Measurements from ENCODE around the gene TSPYL4. TPM values are rescaled to one million over a fixed set of nuclear protein-coding genes. Genes with fewer than 3 reads are reported as not detected.

Gene TSPYL4
- total and polyA plus RNA-seq, 2 of the 8 experiments (the other 6 are each of a cell fraction or from before 2014, with no cell fraction given) = 20.5 to 22.6 TPM

- no peaks in the 10 kb centered on the region for H3K9me3 ChIP-seq (ENCODE audit: insufficient read depth in 2 of 2, low read depth in 1 of 2, low read length in 1 of 2)
- H4K5ac ChIP-seq (ENCODE audit: insufficient read length, low read depth, low read length) = no peak overlapping the region
- H3K56ac ChIP-seq (replicated peaks; ENCODE audit: insufficient read length, low read depth, low read length) = no peak overlapping the region
- FAIRE-seq = no peak
- H3K4me1 ChIP-seq (replicated peaks in 1 of 4; ENCODE audit: control insufficient read depth in 3 of 4, insufficient read depth in 4 of 4, low read length in 3 of 4) = no peaks in the 10 kb centered on the region
- H3K18ac ChIP-seq (ENCODE audit: extremely low read depth, low read length) = no peak overlapping the region
- H2AK5ac ChIP-seq (ENCODE audit: low read depth, low read length) = no peak overlapping the region
- no peaks in the 10 kb centered on the region for H3K23me2 ChIP-seq (ENCODE audit: low read depth, low read length)
- H4K8ac ChIP-seq (ENCODE audit: extremely low read depth, insufficient read depth, low read length) = no peak overlapping the region
- no peaks in the 10 kb centered on the region for H3K36me3 ChIP-seq (ENCODE audit: control insufficient read depth in 2 of 4, insufficient read depth in 4 of 4, low read length in 3 of 4)
- ChIA-PET POLR2A (ENCODE audit: partially characterized antibody) (no interaction called here), CTCF (ENCODE audit: partially characterized antibody) (interaction anchor here (0.6 to 1.4 kb wide), 6 partner anchors 9 to 242 kb away, joined by 3 to 6 read pairs (median 3); no protein-coding TSS in a partner anchor)
- H3K23ac ChIP-seq (ENCODE audit: insufficient read length) = no peak overlapping the region
- H3K27ac ChIP-seq (ENCODE audit: low read depth, low read length) = no peak overlapping the region
- no peak overlapping the region for H2BK120ac ChIP-seq (replicated peaks; ENCODE audit: low read depth, low read length)
- 92 to 100% methylated on average over 1 to 4 of the region's 4 CpGs for WGBS, 2 experiments (ENCODE audit: extremely low coverage in 1 of 2, insufficient coverage in 1 of 2, insufficient read length in 1 of 2, insufficient replicate concordance in 2 of 2, low coverage in 1 of 2, low lambda C conversion rate in 2 of 2, missing lambda C conversion rate in 1 of 2)
- H2BK12ac ChIP-seq (ENCODE audit: low read depth, low read length) = no peak overlapping the region
- no peak overlapping the region for H2BK5ac ChIP-seq (ENCODE audit: low read depth, low read length)
- no peak overlapping the region for H3K4me2 ChIP-seq (ENCODE audit: insufficient read depth in 1 of 2, low read depth in 2 of 2, low read length in 2 of 2)
- no peaks in the 10 kb centered on the region for H3K27me3 ChIP-seq (replicated peaks in 1 of 4; ENCODE audit: control insufficient read depth in 3 of 4, extremely low read depth in 1 of 4, insufficient read depth in 3 of 4, low read length in 3 of 4)
- H2BK15ac ChIP-seq (ENCODE audit: low read length) = no peak overlapping the region
- no peak overlapping the region for H2AFZ ChIP-seq (ENCODE audit: low read length)
- no peak overlapping the region for H3K4me3 ChIP-seq (ENCODE audit: extremely low read depth in 1 of 4, insufficient read depth in 2 of 4, low read depth in 3 of 4, low read length in 4 of 4)
- H3K79me2 ChIP-seq (ENCODE audit: control insufficient read depth in 1 of 2, insufficient read depth in 2 of 2, low read length in 2 of 2) = no peaks in the 10 kb centered on the region
- H4K20me1 ChIP-seq (replicated peaks in 1 of 2; ENCODE audit: control insufficient read depth in 1 of 2, insufficient read depth in 2 of 2, low read length in 2 of 2) = peaks cover 0 to 1% of the 10 kb centered on the region in 2 experiments
- no peak overlapping the region for H3K14ac ChIP-seq (ENCODE audit: insufficient read length)
- H3K79me1 ChIP-seq (ENCODE audit: low read depth, low read length) = no peaks in the 10 kb centered on the region
- DNase-seq (ENCODE audit: low read depth in 1 of 2, low spot score in 2 of 2) = no peak
- no peak overlapping the region for H4K91ac ChIP-seq (replicated peaks; ENCODE audit: insufficient read length, low read length)
- no peak overlapping the region for H2BK20ac ChIP-seq (ENCODE audit: low read length)
- no peak overlapping the region for H3K9ac ChIP-seq (replicated peaks in 1 of 4; ENCODE audit: extremely low read depth in 1 of 4, low read depth in 3 of 4, low read length in 3 of 4)
- H3K4ac ChIP-seq (replicated peaks; ENCODE audit: insufficient read length, low read depth, low read length) = no peak overlapping the region
- TF ChIP-seq CTCF (IDR thresholded peaks at IDR 0.05; ENCODE audit: control extremely low read depth in 1 of 3, insufficient read depth in 1 of 3, low read depth in 1 of 3, low read length in 3 of 3) (no peak), ASH2L (IDR thresholded peaks at IDR 0.05; ENCODE audit: low read length) (no peak), SP2 (IDR thresholded peaks at IDR 0.05; ENCODE audit: low read length) (no peak), MAX (IDR thresholded peaks at IDR 0.05) (no peak), CBX8 (IDR thresholded peaks at IDR 0.05; ENCODE audit: borderline replicate concordance, low read depth, low read length) (no peak), TCF12 (IDR thresholded peaks at IDR 0.05; ENCODE audit: low read depth, low read length) (no peak), RFX5 (IDR thresholded peaks at IDR 0.05; ENCODE audit: borderline replicate concordance, low read depth, low read length) (no peak), RAD21 (IDR thresholded peaks at IDR 0.05 in 1 of 2, conservative IDR thresholded peaks at IDR 0.05 in 1 of 2; ENCODE audit: low read depth in 2 of 2, low read length in 2 of 2) (no peak), SP1 (IDR thresholded peaks at IDR 0.05; ENCODE audit: low read depth, low read length) (no peak), HDAC2 (IDR thresholded peaks at IDR 0.05; ENCODE audit: borderline replicate concordance in 1 of 2, low read depth in 2 of 2, low read length in 2 of 2) (no peak)
Observed at GRCh38 chr6:116291701-116292396, 38.0 kb upstream of the TSPYL4 start.
